Gastrocnemius medialis (tissue), 4 donors: ENCODE results near the gene LAMTOR1. TPM values are rescaled to one million over a fixed set of nuclear protein-coding genes. Genes with fewer than 3 reads are reported as not detected.

Experiments
- ATAC-seq, 2 donors: fragments of 150-250 bp; one replicate each; pipeline ENCODE4 v1.9.1; 2016
- DNase-seq, 2 donors: peaks; one replicate each; pipeline ENCODE4 v3.0.0-alpha.2; 2019
- H3K27ac ChIP-seq, 4 donors: fragments of 200-600 bp; sonication (generic); 1 replicate in 1 of 4; 2 replicates in 3 of 4; pipeline ENCODE4 v1.5.1; 2016 to 2018; ENCODE audit warnings: mild to moderate bottlenecking in 2 of 4, moderate library complexity in 1 of 4
- H3K27me3 ChIP-seq, 3 donors: fragments of 200-600 bp; sonication (generic) in 2 of 3; 1 replicate in 1 of 3; 2 replicates in 2 of 3; pipeline versions ENCODE4 v1.5.1 to v1.6.0; 2016 to 2019; ENCODE audit warnings: mild to moderate bottlenecking in 1 of 3, moderate library complexity in 1 of 3
- H3K36me3 ChIP-seq, 2 donors: fragments of 200-600 bp; sonication (generic) in 1 of 2; one replicate each; pipeline ENCODE4 v1.5.1; 2017 to 2018
- H3K4me1 ChIP-seq, 2 donors: fragments of 200-600 bp; sonication (generic) in 1 of 2; one replicate each; pipeline ENCODE4 v1.5.1; 2016 to 2017; ENCODE audit warnings: mild to moderate bottlenecking in 2 of 2
- H3K4me3 ChIP-seq, 4 donors: fragments of 200-600 bp; sonication (generic) in 3 of 4; 1 replicate in 1 of 4; 2 replicates in 3 of 4; pipeline ENCODE4 v1.5.1; 2016 to 2019; ENCODE audit warnings: mild to moderate bottlenecking in 2 of 4
- H3K9me3 ChIP-seq, 3 donors: fragments of 200-600 bp; sonication (generic) in 2 of 3; 1 replicate in 1 of 3; 2 replicates in 2 of 3; pipeline ENCODE4 v1.5.1; 2016 to 2019
- POLR2A ChIP-seq, 2 donors: fragments of 450-650 bp; IDR thresholded peaks; one replicate each; pipeline ENCODE4 v1.6.1; 2017; ENCODE audit warnings: antibody characterized with exemption in 2 of 2, mild to moderate bottlenecking in 2 of 2, moderate library complexity in 2 of 2
- in situ Hi-C, 4 donors: fragments of 200-750 bp; cut with MboI; loops; one replicate each; pipeline versions ENCODE4 v1.15.0 to v1.8.0; 2017; ENCODE audit warnings: low sequenced_read_pairs in 4 of 4
- intact Hi-C: fragments of 100-400 bp; cut with DNase I; formaldehyde crosslinking; loops from one replicate; pipeline ENCODE4 v1.15.1; 2023; ENCODE audit warnings: low total_unique reads
- total RNA-seq, 4 donors: library from RNA; depleted of rRNA; stranded (reverse); fragments of >200 nt; gene quantifications; one replicate each; pipeline versions ENCODE4 v1.1.0 to v1.2.3, GENCODE V29; 2016
- TF ChIP-seq, protein P1 (sequence below), 5 experiments: fragments of 450-650 bp in 3 of 5; fragments of 200-600 bp in 2 of 5; sonication (generic) in 2 of 5; IDR thresholded peaks in 4 of 5; conservative IDR thresholded peaks in 1 of 5; 1 replicate in 4 of 5; 2 replicates in 1 of 5; pipeline ENCODE4 v1.5.1; 2016 to 2019; ENCODE audit warnings: antibody characterized with exemption in 5 of 5, mild to moderate bottlenecking in 3 of 5, moderate library complexity in 3 of 5

The LAMTOR1 gene
- total RNA-seq, 4 donors from 2014 or later, result 75.0 to 146 (median 104) TPM

DNA sequence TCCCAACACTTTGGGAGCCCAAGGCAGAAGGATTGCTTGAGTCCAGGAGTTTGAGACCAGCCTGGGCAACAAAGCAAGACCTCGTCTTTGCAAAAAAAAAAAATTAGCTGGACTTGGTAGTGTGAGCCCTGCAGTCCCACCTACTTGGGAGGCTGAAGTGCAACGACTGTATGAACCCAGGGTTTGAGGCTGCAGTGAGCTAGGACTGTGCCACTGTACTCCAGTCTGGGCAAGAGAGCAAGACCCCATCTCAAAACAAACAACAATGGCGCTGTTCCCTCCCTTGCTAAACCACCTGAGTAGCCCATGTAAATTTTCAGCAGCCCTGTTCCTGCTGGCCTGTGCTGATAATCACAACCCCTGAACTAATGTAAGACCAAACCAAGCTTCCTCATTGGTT, 3.1 kb downstream of the LAMTOR1 start:
- no peak for DNase-seq
- H3K9me3 ChIP-seq, result no peaks in the 10 kb centered on the region
- TF ChIP-seq POLR2A (IDR thresholded peaks at IDR 0.05), result no peak
- TF ChIP-seq, protein P1, sequence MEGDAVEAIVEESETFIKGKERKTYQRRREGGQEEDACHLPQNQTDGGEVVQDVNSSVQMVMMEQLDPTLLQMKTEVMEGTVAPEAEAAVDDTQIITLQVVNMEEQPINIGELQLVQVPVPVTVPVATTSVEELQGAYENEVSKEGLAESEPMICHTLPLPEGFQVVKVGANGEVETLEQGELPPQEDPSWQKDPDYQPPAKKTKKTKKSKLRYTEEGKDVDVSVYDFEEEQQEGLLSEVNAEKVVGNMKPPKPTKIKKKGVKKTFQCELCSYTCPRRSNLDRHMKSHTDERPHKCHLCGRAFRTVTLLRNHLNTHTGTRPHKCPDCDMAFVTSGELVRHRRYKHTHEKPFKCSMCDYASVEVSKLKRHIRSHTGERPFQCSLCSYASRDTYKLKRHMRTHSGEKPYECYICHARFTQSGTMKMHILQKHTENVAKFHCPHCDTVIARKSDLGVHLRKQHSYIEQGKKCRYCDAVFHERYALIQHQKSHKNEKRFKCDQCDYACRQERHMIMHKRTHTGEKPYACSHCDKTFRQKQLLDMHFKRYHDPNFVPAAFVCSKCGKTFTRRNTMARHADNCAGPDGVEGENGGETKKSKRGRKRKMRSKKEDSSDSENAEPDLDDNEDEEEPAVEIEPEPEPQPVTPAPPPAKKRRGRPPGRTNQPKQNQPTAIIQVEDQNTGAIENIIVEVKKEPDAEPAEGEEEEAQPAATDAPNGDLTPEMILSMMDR (IDR thresholded peaks at IDR 0.05 in 4 of 5, conservative IDR thresholded peaks at IDR 0.05 in 1 of 5), result no peak
- no peak overlapping the region for H3K4me3 ChIP-seq
- intact Hi-C loops, result loop anchor here (10.0 kb wide), 2 partner anchors 315 to 335 kb away; partner anchors contain the start of gene CLPB
- H3K27me3 ChIP-seq, result no peaks in the 10 kb centered on the region
- peak overlapping the region; percentile 92 to 97 (median 93) for H3K27ac ChIP-seq
- no peak for ATAC-seq
- H3K4me1 ChIP-seq, result peaks cover 51% of the 10 kb centered on the region in 2 donors
- in situ Hi-C loops, result loop anchor here in 2 of 4 donors (10.0 kb wide), 1 partner anchor 335 kb away; the partner anchor contains the start of gene CLPB (in 2 of the 2)
- peaks cover 0 to 37% of the 10 kb centered on the region in 2 donors for H3K36me3 ChIP-seq

- H3K4me1 ChIP-seq, result peaks cover 48 to 49% of the 10 kb centered on the region in 2 donors
- peak overlapping the region; percentile 76 to 97 (median 93) for H3K27ac ChIP-seq
- in situ Hi-C loops (loop anchor here in 1 of 4 donors (10.0 kb wide), 1 partner anchor 74 kb away; no protein-coding TSS in a partner anchor), intact Hi-C loops (no loop called here)
- ATAC-seq (peak; percentile 24 to 46), DNase-seq (peak; percentile 34 to 75)
- H3K4me3 ChIP-seq, result no peak overlapping the region
- no peak for TF ChIP-seq POLR2A (IDR thresholded peaks at IDR 0.05)
- TF ChIP-seq, protein P1 (IDR thresholded peaks at IDR 0.05 in 4 of 5, conservative IDR thresholded peaks at IDR 0.05 in 1 of 5), result no peak
- no peaks in the 10 kb centered on the region for H3K9me3 ChIP-seq
- H3K27me3 ChIP-seq, result no peaks in the 10 kb centered on the region
- H3K36me3 ChIP-seq, result peaks cover 0 to 40% of the 10 kb centered on the region in 2 donors
Observed at GRCh38 chr11:72098741-72099140, 4.4 kb downstream of the LAMTOR1 start.

DNA sequence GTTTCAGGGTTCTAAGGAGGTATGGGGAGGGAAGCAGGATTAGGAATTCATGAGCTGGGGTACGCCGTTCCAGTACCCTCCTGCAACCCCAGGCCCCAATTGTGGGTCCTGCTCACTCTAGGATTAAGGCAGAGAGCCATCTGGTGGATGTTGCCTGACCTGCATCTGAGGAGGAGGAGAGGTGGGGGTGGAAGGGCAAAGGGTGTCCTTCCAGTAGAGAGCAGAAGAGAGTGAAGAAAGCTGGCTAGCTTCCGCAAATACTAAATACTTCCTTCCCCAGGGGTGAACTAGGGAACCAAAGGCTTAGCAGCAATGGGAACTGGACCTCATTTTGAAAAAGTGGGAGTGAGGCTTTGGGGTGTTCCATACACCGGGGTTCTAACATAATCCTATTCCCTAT, 11.8 kb downstream of the LAMTOR1 start:
- in situ Hi-C loops (loop anchor here (5.0 to 10.0 kb wide), 3 partner anchors 64 to 69 kb away; no protein-coding TSS in a partner anchor), intact Hi-C loops (loop anchor here (1.0 kb wide), 2 partner anchors 66 to 114 kb away; no protein-coding TSS in a partner anchor)
- H3K36me3 ChIP-seq, result peaks cover 0 to 13% of the 10 kb centered on the region in 2 donors
- peak; percentile 84 to 93 for ATAC-seq
- peak; percentile 52 to 67 for DNase-seq
- no peak for TF ChIP-seq POLR2A (IDR thresholded peaks at IDR 0.05)
- TF ChIP-seq, protein P1 (IDR thresholded peaks at IDR 0.05 in 4 of 5, conservative IDR thresholded peaks at IDR 0.05 in 1 of 5), result peak; percentile 84 to 91 (median 88)
- no peak overlapping the region for H3K4me3 ChIP-seq
- no peaks in the 10 kb centered on the region for H3K9me3 ChIP-seq
- H3K27ac ChIP-seq, result peak overlapping the region in 2 of 4 donors; percentile 12 to 18
- H3K27me3 ChIP-seq, result no peaks in the 10 kb centered on the region
- H3K4me1 ChIP-seq, result peaks cover 4 to 10% of the 10 kb centered on the region in 2 donors

DNA sequence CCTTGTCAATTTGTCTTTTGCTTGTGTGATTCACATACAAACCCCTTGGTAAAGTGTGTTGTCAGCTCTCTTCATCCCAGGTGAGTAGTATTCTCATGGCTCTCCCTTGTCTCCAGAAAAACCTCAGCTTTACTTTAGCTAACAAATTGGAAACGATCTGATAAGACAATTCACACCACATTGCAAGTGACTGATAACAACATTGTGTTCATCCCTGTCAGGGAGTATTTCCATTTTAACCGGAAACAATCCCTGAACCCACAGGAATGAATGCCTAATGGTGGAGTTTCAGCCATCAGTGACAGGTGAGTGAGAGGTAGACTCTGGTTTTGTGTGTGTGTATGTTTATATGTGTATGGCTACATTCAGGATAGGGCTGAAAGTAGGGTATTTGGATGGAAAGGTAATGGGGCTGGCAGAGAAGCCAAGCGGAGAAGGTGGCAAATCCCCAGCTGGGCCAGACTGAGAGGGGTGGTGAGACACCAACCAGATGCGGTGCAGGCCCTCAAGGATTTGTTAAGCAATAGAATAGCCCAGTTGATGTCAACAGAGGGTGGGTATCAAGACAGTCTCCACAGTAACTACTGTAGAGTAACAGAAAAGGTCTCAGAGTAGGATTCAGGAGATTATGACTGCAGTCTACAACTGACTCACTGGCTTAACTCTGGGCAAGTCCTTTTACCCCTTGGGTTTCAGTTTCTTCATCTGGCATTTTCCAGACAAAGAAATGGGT, 14.9 kb downstream of the LAMTOR1 start:
- in situ Hi-C loops, result no loop called here

More for the DNA sequence above, 14.9 kb downstream of the LAMTOR1 start:
- intact Hi-C loops, result no loop called here
- no peaks in the 10 kb centered on the region for H3K27me3 ChIP-seq
- no peak for DNase-seq
- TF ChIP-seq POLR2A (IDR thresholded peaks at IDR 0.05), result no peak
- TF ChIP-seq, protein P1 (IDR thresholded peaks at IDR 0.05 in 4 of 5, conservative IDR thresholded peaks at IDR 0.05 in 1 of 5), result no peak
- H3K4me3 ChIP-seq, result no peak overlapping the region
- ATAC-seq, result no peak
- H3K9me3 ChIP-seq, result no peaks in the 10 kb centered on the region
- H3K4me1 ChIP-seq, result peaks cover 4 to 10% of the 10 kb centered on the region in 2 donors
- no peaks in the 10 kb centered on the region for H3K36me3 ChIP-seq
- H3K27ac ChIP-seq, result no peak overlapping the region
